ENCODE results near the gene GUCA2A.

Gene GUCA2A

GRCh38 chr1:42176902-42177519, 12.5 kb upstream of the GUCA2A start:
- DNase-seq, result no peak

GRCh38 chr1:42175314-42176054, 10.9 kb upstream of the GUCA2A start:
- no peak for DNase-seq

GRCh38 chr1:42173961-42174735, 9.6 kb upstream of the GUCA2A start:
- no peak for DNase-seq

GRCh38 chr1:42173155-42173933, 8.8 kb upstream of the GUCA2A start:
- peak; percentile 58 for DNase-seq

- no peak for DNase-seq
Measured at GRCh38 chr1:42172381-42173133, 8.0 kb upstream of the GUCA2A start.

- no peak for DNase-seq
Measured at GRCh38 chr1:42171679-42172266, 7.2 kb upstream of the GUCA2A start.

- no peak for DNase-seq
Measured at GRCh38 chr1:42170779-42171621, 6.5 kb upstream of the GUCA2A start.

- DNase-seq, result no peak
Measured at GRCh38 chr1:42168763-42169162, 4.2 kb upstream of the GUCA2A start.

- DNase-seq, result no peak
Measured at GRCh38 chr1:42168391-42168670, 3.8 kb upstream of the GUCA2A start.

- no peak for DNase-seq
Measured at GRCh38 chr1:42167611-42168390, 3.3 kb upstream of the GUCA2A start.

GRCh38 chr1:42165511-42166210, 1.1 kb upstream of the GUCA2A start:
- no peak for DNase-seq

- no peak for DNase-seq
Measured at GRCh38 chr1:42163536-42164503, 725 bp downstream of the GUCA2A start.

GRCh38 chr1:42163114-42163513, 1.4 kb downstream of the GUCA2A start:
- no peak for DNase-seq

GRCh38 chr1:42162181-42162580, 2.4 kb downstream of the GUCA2A start:
- DNase-seq, result no peak

- no peak for DNase-seq
Measured at GRCh38 chr1:42158189-42158588, 6.4 kb downstream of the GUCA2A start.

- peak; percentile 10 for DNase-seq
Measured at GRCh38 chr1:42157667-42158066, 6.9 kb downstream of the GUCA2A start.

- DNase-seq, result no peak
Measured at GRCh38 chr1:42155362-42155761, 9.2 kb downstream of the GUCA2A start.

GRCh38 chr1:42154685-42155084, 9.9 kb downstream of the GUCA2A start:
- no peak for DNase-seq

GRCh38 chr1:42153624-42154023, 10.9 kb downstream of the GUCA2A start:
- DNase-seq, result no peak

Measured in stimulated activated CD4-positive, alpha-beta T cell treated with anti-CD3 and anti-CD28 coated beads, Interleukin-1b, Interleukin-23, amount 100 ng/mL, for 48 hours (primary cell).